Sigmoid colon (tissue), 4 donors: ENCODE measurements around the gene PTBP2.

Experiments used
- CTCF ChIP-seq, 4 experiments: fragments of 450-650 bp in 3 of 4; fragments of 200-600 bp in 1 of 4; IDR thresholded peaks; one replicate each; pipeline ENCODE4 v1.5.1; 2016 to 2019; ENCODE audit warnings: antibody characterized with exemption in 4 of 4, mild to moderate bottlenecking in 3 of 4, moderate library complexity in 2 of 4
- EP300 ChIP-seq, 4 donors: sonication (generic); formaldehyde crosslinking; IDR thresholded peaks; one replicate each; pipeline ENCODE4 v1.6.1; 2017; ENCODE audit warnings: antibody characterized with exemption in 4 of 4
- POLR2AphosphoS5 ChIP-seq, 4 donors: sonication (generic); formaldehyde crosslinking; IDR thresholded peaks; one replicate each; pipeline ENCODE4 v1.6.1; 2017; ENCODE audit warnings: antibody characterized with exemption in 4 of 4

DNA sequence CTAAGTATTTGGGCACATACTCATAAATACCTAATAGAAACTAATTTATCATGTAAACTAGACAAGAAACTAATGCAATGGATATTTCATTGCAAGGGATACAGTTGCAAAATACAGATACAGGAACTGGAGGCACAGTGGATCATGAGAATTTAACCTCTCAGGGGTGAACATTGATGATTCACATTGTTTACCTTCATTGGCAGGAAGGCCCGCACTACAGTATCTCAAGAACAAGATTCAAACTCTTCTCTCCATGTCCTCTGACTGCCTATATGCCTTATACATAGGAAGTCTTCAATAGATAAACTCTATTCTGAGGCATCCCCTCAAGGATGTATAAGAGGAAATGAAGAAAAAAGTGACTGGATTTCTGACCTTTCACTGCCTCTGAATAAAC is 18.4 kb upstream of the PTBP2 start:
- TF ChIP-seq CTCF (IDR thresholded peaks at IDR 0.05) (no peak), POLR2AphosphoS5 (IDR thresholded peaks at IDR 0.05) (no peak), EP300 (IDR thresholded peaks at IDR 0.05) (no peak)
